NCI-H128 (cell line): Measurements from ENCODE around the gene RFX2.
"Not testable (repeated sequence)": the region's sequence is repeated elsewhere in the genome, so short reads cannot be mapped to it uniquely, and the experiment has no call there.

ENCODE experiments used
- DNase-seq: peaks from one replicate; lab custom pipeline; 2025; ENCODE audit not compliant: unreplicated experiment; lab: John Stamatoyannopoulos, UW

RFX2 gene

DNA sequence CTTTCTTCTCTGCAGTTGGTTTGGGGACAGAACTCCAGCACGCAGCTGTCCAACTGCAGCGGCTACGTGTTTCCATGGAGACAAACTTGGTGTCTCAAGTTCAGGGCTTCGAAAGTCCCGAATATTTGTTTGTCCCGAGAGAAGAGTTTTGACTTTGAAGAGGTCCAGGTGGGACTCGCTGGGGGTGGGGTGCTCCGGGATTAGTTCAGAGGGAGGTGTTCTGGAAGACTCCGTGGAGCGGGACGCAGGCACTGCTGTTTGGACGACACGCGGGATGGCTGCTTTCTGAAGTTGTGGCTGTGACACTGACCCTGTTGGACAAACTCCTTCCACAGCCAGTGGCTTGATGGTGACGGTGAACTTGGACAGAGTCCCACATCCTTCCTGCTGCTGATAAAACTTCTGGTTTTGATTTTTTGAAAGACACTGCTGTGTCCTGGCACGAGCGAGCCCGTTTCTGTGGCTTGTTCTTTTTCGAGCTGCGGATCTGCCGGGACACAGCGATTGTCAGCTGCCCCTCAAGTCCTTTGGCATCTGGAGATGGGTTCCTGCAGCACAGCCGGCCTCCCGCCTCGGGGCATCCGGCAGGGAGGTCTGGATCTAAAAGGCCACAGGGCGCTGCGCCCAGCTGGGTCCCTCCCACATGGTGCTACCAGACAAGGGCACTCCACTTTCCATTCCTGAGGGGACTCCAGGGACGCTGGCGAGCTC is 116.5 kb downstream of the RFX2 start:
- DNase-seq: no peak

DNA sequence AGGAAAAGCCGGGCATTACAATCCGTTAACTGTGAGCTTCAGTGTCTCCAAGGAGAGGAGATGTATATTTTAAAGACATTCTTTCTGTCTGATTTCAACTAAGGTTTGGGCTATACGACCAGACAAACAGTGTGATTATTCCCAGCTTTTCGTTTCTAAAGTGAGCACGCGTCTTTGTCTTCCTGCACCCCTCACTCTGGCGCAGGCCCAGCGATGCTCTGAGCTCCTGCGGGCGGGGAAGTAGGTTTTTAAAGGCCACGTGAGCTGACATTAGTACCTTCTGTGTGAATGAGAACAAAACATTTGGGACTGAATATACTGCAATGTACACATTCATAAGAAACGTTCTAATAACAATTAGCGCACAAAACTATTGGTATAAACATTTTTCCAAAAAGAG is 117.1 kb downstream of the RFX2 start:
- no peak for DNase-seq

GRCh38 chr19:5992756-5993155 is 117.5 kb downstream of the RFX2 start:
- DNase-seq: no peak

- DNase-seq: no peak
These were observed 119.0 kb downstream of the RFX2 start for GRCh38 chr19:5991244-5991838.

DNA sequence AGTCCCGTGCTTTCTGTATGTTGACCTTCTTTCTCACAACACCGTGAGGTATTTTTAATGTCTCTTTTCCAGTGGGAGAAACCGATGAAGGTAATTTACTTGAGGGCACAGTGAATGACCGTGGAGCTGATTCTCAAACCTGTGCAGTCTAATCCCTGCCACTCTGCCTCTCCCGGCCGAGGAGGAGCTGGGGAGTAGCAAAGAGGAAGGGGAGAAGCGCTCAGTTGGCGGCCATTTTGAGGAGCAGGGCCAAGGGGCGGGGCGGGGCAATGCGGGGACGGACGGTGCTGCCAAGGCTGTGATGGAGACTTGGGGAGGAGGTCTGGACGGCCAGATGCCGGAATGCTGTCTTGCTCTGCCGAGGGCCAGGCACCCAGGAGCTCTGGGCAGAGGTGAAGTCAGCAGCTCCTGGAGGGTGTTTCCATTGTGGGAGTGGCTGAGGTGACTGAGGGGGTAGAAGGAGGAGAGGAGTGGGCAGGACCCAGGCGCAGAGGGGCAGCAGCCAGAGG is 120.0 kb downstream of the RFX2 start:
- DNase-seq: no peak

DNA sequence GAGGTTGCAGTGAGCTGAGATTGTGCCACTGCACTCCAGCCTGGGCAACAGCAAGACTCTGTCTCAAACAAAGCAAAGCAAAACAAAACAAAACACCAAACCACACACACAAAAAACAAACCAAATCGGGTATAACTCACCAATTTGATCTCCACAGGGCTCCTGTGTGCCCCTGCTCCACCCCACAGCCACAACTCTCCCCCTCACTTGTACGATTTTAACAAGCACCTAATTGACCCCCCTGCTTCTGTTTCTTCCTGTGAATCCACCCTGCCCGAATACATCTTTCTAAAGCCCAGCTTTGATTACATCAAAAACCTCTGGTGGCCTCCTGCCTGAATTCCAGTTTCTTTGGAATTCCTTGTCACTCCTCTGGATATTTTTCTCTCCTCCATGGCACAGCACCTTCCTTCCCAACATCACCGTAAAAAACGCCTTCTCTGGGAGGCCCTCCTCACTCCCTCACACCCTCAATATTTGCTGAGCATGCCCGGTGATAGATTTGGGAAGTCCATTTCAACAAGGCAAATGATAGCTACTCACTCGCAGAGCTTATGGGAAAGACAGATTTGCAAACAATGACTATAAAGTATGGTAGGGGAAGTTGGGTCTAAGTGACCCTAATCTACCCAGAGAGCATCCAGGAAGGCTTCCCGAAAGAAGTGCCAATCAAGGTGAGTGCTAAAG is 120.8 kb downstream of the RFX2 start:
- DNase-seq: no peak

- DNase-seq: peak; percentile 9
These were observed 121.5 kb downstream of the RFX2 start for GRCh38 chr19:5988517-5989387.

GRCh38 chr19:5987077-5987818 is 123.1 kb downstream of the RFX2 start:
- peak; percentile 86 for DNase-seq

GRCh38 chr19:5985837-5986236 is 124.5 kb downstream of the RFX2 start:
- not testable (repeated sequence) for DNase-seq

GRCh38 chr19:5985098-5985783 is 125.1 kb downstream of the RFX2 start:
- DNase-seq: no peak

- no peak for DNase-seq
These were observed 125.7 kb downstream of the RFX2 start for GRCh38 chr19:5984600-5984999.

DNA sequence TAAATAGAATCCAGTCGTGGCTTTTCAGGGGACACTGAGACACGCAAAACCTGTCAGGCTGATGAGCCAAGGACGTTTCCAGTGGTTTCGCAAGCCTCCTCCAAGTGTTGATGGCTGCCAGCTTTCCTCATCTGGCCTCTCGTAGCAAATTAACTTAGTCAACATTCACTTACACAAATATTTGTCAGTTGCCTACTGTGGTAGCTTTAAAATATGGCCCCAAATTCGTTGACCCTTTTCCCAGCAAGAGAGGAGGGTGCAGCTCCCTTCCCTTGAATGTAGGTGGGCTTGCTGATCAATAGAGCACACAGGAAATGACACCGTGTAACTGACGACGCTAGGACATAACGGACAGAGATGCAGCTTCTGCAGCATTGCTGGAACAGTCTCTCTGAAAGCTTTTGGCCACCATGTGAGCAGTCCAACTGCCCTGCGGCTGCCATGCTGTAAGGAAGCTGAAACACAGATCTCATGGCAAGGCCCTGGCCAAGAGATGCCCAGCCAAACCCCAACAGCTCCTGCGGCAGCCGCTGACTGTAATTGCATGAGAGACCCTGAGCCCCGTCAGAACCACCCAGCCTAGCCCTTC is 126.8 kb downstream of the RFX2 start:
- no peak for DNase-seq

DNA sequence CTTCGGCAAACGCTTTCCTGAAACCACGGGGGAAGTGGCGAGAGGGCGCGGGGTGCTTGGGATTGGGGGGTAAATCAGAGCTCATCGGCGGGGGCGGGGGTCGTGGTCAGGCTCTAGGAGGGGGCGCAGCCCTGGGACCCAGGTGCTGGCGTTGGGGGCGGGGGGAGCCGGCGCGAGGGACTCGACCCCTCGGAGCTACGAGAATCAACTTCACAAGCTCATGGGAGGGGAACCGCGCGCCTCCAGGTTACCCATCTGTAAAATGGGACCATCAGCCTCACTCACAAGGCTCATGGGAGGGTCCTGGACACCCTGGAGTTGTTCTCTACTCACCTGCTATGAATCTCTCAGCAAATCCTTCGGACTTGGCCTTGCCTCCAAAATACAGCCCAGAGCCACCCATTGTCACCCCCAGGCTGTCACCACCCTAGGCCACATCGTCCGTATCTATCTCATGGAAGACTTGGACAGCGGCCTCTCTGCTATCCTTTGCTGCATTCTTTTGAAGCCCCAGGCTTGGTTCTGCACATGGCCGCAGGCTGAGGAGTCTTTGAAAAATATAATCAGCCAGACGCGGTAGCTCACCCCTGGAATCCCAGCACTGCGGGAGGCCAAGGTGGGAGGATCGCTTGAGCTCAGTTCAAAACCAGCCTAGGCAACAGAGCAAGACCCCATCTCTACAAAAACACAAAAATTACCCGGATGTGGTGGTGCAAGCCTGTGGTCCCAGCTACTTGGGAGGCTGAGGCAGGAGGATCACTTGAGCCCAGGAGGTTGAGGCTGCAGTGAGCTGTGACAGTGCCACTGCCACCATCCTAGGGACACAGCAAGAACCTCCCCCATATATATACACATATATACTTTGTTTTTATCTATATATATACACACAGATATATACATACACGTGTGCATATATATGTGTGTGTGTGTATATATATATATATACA is 131.4 kb downstream of the RFX2 start:
- DNase-seq: no peak

- DNase-seq: peak; percentile 98
These were observed 132.3 kb downstream of the RFX2 start, which contains the start of gene RANBP3 for GRCh38 chr19:5977785-5978605. TSS of gene RANBP3 (minus strand) at chr19:5978140. CDS start at chr19:5978082, 58 bp downstream.

DNA sequence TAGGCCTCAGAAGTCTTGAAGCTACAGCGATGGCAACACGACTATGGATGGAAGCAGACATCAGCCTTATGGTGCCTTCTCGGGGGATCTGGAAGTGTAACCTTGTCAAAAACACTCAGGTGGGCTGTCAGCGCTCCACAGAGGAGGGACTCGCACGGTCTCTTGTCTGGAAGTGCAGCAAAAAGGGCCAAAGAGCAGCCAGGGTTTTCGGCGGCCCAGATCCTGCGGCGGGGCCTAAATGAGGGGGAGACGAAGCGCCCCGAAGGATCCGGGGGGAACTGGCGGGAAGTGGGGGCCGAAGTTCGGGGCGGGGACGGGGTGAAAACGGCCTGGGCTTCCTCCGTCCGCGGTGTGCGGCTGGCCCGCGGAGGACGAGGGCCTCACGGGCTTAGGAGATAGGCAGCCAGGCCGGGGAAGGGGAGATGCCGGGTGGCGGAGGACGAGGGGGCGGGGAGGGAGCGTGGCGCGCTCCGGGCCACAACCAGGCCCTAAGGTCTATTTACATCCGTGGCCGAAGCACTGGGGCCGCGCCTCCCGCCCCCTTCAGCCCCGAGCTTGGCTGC is 133.0 kb downstream of the RFX2 start:
- no peak for DNase-seq

- no peak for DNase-seq
These were observed 133.5 kb downstream of the RFX2 start for GRCh38 chr19:5976768-5977167.

DNA sequence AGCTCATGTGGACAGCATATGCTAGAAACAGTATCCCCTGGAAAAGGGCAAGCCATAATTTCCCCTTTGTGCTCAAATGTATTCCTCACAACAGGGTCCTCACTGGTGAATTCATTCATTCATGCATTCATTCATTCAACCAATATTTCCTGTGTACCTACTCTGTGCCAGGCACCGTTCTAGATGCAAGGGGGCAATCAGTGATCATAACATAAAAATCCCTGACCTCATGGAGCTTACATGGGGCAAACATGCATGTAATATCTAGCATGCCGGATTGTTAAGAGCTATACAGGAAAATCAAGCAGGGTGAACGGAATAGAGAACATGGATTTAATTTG is 134.9 kb downstream of the RFX2 start:
- no peak for DNase-seq
